NOMO-1 treated with DMSO at 0.1 percent for 48 hours (cell line): ENCODE data around the gene C1QL1.

ENCODE experiments used
- DNase-seq: peaks from one replicate; lab custom pipeline; 2025; ENCODE audit not compliant: unreplicated experiment; lab: John Stamatoyannopoulos, UW

The C1QL1 gene

DNA sequence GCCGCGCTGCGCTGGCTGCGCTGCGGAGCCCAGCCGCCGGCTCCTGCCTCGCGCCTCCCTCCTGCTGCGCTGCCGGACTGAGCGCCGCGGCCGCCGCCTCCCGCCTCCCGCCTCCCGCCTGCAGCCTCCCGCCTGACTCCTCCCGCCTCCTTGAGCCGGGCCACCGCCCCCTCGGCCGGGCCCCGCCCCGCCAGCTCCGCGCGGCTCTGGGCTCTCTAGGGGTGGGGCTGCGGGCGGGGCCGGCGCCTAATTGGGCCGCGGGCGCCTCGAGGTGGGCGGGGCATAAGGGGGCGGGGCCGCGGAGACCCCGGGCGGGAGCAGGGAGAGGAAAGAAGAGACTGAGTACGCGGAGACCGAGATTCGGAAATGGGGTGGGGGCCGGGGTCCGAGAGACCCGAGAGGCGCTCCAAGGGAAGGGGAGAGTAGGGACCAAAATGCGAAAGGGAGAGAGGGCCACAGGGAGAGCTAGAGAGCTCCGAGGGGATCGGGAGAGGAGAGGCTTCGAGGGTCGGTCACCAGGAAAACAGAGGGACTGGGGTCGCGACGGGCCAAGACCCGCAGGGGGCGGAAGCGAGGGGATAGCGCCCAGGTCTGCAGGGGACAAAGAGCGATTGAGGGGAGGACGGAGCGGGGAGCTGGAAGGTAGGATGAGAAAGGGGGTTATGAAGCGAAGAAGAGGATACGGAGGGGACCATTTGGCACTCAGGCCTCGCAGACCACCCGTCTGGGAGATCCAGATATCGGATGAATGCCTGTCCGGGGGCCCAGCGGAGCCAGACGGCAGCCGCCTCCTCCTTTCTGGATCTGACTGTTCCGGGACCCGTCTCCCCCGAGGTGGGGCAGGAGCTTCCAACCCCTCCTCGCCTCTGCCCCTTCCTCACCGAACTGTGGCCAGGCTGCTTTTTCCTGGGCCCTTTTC lies at the start of gene C1QL1:
Gene C1QL1 (minus strand): TSS at position 79 of the 919 bp plus-strand sequence. CDS start 255 bp downstream, outside the sequence.
- DNase-seq = peak; percentile 85

DNA sequence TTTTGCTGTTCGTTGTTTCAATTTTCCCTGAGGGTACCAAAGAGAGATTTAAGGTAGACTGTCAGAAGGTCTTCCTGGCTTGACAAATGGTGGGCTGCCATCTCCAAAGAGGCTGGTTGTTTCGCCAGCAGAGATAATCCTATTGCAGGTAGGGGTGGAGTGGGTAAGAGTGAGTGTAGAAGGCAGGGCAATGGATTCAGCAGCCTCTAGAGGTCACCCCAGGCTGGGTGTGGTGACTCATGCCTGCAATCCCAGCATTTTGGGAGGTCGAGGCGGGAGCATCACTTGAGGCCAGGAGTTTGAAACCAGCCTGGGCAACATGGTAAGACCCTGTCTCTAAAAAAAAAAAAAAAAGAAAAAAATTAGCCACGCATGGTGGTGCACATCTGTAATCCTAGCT lies 48.7 kb upstream of the C1QL1 start:
- DNase-seq = no peak

DNA sequence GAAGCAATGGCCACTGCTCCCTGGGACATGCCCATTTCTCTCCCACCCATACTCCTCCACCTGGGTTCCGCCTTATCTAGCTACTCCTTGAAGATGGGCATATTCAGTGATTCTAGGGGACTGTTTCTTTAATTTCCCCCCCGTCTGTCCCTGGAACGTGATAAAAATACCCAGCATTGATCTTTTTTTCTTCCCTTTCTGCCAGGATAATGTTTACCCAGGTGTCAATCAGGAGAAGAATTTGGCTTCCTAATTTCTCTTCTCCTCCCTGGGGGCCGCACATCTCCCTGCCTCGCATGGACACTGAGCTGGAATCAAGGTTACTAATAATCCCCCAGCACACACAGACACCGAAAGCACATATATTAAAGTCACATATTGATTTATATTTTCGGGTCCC lies 48.1 kb upstream of the C1QL1 start:
- no peak for DNase-seq

DNA sequence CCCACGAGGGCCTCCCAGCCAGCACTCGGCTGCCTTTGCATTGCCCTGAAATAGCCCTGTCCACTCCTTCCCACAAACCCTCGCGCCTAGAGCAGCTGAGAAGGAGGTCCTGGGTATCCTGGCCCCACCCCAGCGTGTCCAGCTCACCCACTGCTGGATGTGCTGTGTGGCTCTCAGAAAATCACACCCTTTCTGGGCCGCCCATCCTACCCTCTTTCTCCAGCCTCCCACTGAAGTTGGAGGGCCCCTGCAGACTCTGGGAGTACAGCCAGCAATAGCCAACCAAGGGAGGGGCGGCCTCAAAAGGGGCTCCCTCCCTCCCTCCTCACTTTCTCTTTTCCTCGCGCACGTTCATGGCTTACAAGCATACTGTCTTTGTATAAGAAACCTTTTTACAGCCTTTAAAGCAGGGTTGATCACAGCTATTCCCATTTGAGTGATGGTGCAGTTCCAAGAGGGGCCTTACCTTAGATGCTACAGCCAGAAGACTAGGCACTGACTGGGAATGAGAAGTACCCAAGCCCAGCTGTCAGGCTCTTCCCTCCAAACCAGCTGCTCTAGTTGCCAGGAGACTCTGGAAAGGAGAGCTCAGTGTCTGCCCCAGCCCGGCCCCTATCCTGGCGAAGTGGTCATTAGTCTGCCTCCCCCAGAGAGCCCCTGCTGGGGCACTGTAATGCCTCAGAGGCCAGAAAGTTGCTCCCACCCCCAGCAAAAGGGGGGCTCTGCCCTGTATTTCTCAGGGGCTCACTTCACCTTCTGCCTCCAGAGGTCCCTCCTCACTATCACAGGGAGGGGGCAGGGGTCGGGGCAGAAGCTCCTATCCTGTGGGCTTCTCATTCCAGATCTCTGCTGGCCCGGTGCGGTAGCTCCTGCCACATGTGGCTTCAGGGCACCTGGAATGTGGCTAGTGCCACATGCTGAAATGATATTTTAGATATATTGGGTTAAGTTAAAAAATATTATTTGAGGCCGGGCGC lies 45.2 kb upstream of the C1QL1 start:
- no peak for DNase-seq

DNA sequence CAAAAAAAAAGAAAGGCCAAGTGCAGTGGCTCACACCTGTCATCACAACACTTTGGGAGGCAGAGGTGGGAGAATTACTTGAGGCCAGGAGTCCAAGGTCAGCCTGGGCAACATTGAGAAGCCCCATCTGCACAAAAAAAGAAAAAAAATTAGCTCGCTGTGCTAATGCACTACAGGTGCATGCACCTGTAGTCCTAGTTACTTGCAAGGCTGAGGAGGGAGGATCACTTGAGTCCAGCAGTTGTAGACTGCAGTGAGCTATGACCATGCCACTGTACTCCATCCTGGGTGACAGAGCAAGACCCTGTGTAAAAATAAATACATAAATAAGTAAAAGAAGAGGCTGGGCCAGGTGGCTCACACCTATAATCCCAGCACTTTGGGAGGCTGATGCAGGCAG lies 43.7 kb upstream of the C1QL1 start:
- no peak for DNase-seq

DNA sequence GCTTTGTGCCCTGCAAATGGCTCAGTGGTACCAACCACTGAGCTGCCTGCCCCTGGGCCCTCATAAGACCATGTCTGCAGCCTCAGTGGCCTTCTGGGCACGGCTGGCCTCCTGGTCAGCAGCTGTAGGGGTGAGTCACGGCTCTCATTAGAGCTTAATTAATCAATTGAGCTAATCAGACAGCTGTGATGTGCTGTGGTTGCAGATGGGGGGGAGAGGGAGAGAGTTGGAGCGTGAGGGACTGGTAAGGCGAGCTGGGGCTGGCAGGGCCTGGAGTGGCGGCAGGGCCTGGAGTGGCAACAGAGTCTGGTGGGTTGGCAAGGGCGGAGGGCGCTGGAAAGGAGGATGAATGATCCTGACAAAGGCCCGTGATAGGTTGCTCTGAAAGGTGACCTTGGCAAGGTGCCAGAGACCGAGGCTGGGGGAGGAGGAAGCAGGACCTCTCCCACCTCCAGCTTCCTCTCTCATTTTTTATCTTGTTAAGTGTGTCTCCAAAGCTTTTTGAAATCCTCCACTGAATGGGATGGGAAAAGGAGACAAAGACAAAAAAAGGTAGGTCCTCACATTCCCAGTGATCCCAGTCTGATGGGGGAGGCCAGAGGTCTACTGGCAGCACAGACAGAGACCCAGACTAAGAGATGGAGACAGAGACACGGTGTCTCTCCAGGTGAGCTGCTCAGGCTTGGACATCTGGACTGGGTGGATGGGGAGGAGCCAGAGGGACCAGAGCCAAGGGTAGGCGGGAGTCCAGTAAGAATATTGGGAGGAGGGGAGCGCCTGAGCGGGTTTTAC lies 41.8 kb upstream of the C1QL1 start:
- no peak for DNase-seq

DNA sequence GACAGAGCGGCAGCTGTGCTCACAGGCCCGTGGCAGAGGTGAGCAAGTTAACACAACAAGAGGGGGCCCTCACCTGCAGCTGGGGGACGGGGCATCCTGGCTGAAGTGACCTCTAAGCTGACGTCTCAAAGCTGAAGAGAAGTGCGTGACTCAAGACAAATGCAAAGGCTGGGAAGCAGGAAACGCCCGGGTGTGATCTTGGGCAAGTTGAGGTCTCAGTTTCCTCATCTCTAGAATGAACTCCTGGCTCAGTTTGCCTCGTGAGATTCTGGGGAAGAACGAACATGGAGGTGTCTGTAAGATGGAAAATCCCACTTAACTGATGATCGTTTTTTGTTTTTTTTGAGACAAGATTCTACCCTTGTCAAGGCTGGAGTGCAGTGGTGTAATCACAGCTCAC lies 40.1 kb upstream of the C1QL1 start:
- no peak for DNase-seq

DNA sequence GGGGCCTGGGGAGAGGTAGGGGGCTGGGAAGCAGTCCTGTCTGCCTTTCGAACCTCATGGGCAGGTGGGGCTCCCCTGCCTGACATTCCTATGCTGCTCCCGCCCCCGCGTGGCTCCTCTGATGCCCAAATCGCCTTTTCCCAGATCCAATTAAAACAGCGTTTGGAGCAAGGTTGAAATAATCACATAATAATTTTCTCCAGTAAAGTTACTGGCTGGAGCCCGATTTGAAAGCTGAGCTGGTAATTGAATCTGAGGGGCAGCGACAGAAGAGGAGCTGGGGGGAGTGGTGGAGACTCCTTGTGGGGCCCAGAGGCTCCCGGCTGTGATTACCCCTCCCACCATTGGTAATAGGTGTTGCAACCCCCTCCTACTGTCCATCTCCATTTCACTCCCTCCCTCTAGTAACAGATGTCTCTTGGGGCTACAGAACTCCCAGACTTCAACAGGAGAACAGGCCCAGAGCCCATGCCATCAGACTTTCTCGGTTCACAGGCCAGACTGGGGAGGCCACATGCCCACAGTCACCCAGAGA lies 38.9 kb upstream of the C1QL1 start:
- no peak for DNase-seq

DNA sequence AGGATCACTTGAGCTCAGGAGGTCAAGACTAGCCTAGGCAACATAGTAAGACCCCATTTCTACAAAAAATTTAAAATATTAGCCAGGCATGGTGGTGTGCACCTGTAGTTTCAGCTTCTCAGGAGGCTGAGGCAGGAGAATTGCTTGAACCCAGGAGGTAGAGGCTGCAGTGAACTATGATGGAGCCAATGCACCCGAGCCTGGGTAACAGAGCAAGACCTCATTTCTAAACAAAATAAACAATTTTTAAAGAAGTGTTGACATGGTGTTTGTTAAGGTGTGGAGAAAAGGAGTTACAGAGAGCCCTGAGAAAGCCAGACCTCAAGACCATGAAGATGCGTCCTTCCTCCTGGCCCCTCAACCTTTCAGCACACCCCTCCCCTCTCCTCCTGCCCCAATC lies 37.6 kb upstream of the C1QL1 start:
- no peak for DNase-seq

DNA sequence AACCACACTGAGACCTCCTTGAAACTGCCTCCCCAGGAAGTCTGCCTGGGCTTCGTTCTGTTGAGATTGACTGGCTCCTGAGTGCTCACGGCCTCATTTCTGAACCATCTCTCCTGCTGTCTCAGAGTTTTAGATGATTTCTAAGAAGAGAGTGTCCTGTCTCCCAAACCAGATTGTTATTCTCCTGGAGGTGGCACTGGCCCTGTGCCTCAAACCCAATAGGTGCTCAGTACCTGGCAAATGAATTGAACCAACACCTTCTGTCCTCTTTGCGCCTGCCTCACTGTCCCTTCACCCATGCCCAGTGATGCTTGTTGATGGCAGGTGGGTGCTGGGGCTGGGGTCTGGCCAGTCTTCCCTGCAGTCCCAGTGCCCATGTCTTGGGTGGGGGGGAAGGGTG lies 36.3 kb upstream of the C1QL1 start:
- no peak for DNase-seq

DNA sequence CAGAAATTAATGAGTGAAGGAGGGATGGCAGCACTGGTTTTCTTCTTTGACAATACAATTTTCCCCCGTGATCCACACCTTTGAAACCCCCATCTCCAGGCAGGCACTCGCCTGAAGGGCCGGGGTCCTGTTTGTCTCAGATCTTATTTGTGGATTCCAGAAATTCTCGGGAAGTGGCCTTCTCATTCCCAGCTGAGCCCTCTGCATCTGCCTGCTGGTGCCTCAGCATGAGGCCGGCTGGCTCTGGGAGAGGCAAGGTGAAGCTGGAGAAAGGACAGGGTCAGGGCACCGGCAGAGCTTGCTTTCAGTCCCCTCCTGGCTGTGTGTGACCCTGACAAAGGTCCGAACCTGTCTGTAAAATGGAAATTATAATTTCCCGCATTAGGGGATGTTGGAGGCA lies 35.8 kb upstream of the C1QL1 start:
- DNase-seq = no peak

DNA sequence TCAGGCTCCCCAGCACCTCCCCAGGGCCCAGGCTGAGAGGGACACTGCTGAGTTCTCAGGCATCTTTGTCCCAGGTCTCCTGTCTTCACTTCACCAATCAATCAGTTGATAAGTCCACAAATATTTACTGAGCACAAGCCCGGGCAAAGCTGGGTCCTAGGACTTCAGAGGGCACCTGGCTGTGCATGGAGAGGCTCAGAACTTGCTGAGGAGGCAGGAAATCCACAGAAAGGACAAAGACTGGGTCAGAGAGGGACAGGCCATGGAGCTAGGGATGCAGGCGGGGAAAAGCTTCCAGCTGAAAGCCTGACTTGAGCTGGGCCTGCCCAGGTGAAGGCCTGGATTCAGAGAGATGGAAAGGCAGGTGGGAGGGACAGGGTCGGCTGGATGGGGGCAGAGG lies 33.2 kb upstream of the C1QL1 start:
- DNase-seq = no peak

DNA sequence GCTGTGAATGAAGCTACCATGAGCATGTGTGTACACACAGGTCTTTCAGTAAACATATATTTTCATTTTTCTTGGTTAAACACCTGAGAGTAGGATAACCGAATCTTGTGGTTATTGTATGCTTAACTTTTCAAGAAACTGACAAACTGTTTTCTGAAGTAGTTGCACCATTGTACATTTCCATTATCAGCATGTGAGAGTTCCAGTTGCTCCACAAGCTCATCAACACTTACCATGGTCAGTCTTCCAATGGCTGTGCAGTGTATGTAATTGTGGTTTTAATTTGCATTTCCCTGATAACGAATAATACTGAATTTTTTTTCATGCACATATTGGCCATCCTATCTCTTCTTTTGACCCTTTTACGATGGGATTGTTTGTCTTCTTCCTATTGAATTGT lies 31.3 kb upstream of the C1QL1 start:
- DNase-seq = no peak

DNA sequence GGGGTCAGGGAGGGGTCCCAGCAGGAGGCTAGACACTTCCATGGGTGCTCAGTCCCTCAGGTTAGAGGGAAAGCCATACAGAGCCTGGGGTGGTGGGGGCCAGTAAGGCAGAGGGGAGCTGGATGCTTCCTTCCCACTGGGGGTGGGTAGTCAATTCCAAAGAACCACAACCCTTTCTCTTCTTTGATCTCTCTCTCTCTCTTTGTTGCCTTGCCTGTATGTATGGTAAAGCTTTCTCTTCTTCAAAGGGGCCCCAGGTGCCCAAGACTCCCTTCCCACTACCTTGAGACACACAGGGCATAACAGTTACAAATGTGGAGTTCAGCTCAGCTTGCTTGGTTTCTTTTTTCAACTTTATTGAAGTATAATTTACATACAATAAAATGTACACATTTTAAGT lies 30.5 kb upstream of the C1QL1 start:
- no peak for DNase-seq

DNA sequence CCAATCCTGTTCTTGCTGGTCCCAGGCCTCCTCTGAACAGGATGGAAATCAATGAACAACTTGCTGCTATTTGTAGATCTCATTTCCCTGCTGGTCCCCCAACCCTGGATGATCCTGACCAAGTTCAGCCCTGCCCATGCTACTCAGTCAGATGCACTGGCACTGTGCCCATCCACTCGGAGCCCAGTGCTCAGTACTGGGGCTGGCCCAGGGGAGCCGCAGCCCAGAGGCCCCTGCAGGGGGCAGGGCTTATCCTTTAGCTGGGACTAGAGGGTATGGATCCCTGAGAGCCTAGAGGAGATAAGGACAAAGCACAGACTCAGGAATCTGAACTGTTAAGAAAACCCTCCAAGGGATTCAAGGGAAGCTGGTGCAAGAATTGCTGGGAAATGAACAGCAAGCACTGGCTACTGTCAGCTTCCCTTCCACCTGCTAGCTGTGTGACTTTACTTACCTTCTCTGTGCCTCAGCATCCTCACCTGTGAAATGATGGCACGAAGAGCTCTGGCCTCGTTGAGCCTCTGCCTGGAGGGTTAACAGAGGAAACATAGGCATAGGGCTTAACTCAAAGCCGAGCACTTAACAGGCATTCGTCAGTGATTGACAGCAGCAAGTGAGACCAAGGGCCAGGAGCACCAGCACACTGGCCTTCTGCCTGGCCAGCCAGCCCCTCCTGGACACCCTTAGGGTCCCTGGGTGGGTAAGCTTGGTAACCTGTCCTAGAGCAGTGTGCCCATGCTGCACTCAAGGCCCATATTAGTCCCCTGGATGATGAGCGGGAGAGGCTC lies 29.8 kb upstream of the C1QL1 start:
- no peak for DNase-seq

DNA sequence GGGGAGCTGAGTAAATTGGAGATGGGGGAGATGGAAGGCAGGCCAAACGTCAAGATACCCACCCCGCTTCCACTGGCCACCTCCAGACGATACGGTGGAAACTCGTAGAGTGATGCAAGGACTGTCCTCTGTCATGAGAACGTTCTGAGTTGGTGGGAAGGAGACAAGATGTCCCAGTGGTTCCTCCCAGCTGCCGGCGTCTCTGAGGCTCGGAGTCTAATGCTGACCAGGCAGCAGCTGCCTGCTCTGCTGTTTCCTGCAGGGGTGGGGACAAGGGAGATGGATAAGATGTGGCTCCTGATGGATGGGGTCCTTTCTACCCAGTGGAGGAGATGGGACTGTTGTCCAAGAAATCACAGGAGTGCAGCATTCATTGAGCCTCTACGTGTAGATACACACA lies 28.2 kb upstream of the C1QL1 start:
- DNase-seq = no peak

DNA sequence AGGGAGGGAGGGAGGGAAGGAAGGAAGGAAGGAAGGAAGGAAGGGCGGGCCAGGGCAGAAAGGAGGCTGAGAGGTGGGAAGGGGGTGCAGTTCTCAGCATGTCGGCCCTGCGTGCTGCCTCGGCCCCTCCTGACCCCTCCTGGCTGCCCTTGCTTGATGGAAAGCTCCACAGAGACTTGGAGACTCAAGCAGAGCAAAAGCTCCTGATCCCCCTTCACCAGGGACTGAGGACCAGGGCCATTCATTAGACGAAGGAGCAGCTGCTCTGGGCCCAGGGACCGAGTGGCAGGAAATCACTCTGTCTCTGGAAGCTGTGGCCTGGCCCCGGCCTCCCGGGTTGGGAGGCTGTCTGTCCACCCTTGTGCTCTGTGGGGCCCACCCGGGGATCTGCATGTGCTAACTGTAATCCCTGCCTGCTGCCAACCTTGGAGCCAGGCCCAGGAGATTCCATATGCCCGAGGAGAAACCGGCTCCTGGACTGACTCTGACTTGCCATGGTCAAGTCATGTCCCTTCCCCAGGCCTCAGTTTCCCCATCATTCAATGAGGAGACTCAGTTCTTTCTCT lies 27.4 kb upstream of the C1QL1 start:
- DNase-seq = no peak

DNA sequence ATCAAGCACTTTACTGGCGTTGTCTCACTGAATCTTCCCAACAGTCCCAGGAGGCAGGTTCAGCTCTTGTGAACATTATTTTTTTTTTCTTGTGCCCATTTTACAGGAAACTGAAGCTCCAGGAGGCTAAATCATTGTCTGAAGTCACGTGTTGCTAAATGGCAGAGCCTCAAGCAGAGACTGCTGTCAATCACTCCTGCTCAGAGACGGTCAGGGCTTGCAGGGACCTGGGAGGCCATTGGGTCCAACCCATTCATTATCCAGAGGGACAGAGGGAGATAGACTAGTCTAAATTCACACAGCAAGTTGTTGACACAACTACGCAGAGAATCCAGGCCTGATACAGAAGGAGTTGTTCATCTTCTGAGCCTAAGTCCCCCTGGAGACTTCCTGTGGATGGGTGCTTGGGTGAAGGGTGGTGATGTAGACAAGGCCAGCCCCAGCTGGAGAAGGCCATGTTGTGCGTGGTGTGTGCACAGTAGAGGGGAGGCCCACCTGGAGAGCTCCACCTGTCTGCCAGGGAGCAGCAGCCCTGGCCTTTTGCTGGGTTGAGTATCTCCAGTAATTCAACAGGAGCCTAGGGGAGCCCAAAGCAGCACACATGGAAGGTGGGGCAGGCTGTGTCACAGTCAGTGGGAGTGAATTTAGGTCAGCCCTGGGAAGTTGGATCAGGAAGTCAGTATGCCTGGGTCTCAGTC lies 24.3 kb upstream of the C1QL1 start:
- DNase-seq = no peak

DNA sequence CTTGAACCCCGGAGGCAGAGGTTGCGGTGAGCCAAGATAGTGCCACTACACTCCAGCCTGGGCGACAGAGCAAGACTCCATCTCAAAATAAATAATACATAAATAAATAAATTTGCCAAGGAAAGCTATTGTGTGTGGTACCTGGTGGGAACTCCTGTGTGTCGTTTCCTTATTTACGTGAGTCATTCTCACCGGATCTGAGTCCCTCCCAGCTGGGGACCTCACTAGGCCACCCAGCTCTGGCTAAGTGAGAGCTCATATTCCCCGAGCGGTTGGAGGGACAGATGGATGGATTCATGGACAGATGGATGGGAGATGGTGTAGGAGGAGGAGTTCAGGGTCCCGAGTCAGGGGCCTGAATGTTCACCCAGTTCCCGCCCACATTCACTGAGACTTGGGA lies 22.9 kb upstream of the C1QL1 start:
- DNase-seq = no peak
